Measurements from ENCODE around the gene ENAH. TPM values are rescaled to one million over a fixed set of nuclear protein-coding genes. Genes with fewer than 3 reads are reported as not detected.

The ENAH gene
- total RNA-seq, 1 donor from 2014 or later = 434 TPM

GRCh38 chr1:225666495-225666894, 13.6 kb upstream of the ENAH start:
- Mint-ChIP-seq H3K4me3 (ENCODE audit: unreplicated experiment) (no peak overlapping the region), H3K36me3 (ENCODE audit: low read depth) (no peaks in the 10 kb centered on the region), H3K27me3 (ENCODE audit: low read depth) (no peaks in the 10 kb centered on the region), H3K27ac (ENCODE audit: unreplicated experiment) (no peak overlapping the region), H3K4me1 (ENCODE audit: low read depth) (peaks cover 27% of the 10 kb centered on the region), H3K9me3 (ENCODE audit: low read depth) (no peaks in the 10 kb centered on the region)
- DNase-seq (ENCODE audit: low spot score) = no peak
- TF ChIP-seq CTCF (IDR thresholded peaks at IDR 0.05) = no peak

DNA sequence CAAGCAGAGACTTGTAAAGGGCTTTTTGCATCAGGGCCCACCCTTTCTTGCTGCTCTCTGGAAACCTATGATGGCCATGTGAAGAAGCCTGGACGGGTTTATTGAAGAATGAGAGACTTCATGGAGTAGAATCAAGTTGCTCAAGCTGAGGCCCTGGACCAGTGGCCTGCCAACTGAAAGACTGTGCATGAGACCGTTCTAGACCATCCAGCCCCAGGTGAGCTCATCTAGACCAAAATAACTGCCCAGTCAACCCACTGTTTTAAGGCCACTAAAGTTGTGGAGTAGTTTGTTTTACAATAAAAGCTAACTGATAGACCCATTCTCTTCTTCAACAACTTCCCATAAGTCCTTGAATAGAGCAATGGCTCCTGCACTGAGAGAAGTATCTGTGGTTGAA, 11.8 kb upstream of the ENAH start:
- no peak for TF ChIP-seq CTCF (IDR thresholded peaks at IDR 0.05)
- DNase-seq (ENCODE audit: low spot score) = no peak
- H3K36me3 Mint-ChIP-seq (ENCODE audit: low read depth) = no peaks in the 10 kb centered on the region
- no peak overlapping the region for H3K4me3 Mint-ChIP-seq (ENCODE audit: unreplicated experiment)
- H3K27ac Mint-ChIP-seq (ENCODE audit: unreplicated experiment) = no peak overlapping the region
- peaks cover 28% of the 10 kb centered on the region for H3K4me1 Mint-ChIP-seq (ENCODE audit: low read depth)
- H3K9me3 Mint-ChIP-seq (ENCODE audit: low read depth) = no peaks in the 10 kb centered on the region
- H3K27me3 Mint-ChIP-seq (ENCODE audit: low read depth) = no peaks in the 10 kb centered on the region

- Mint-ChIP-seq H3K27ac (ENCODE audit: unreplicated experiment) (peak overlapping the region; percentile 43), H3K9me3 (ENCODE audit: low read depth) (no peaks in the 10 kb centered on the region)
Observed at GRCh38 chr1:225662155-225662554, 9.2 kb upstream of the ENAH start.

GRCh38 chr1:225660544-225660946, 7.6 kb upstream of the ENAH start:
- Mint-ChIP-seq H3K36me3 (ENCODE audit: low read depth) (no peaks in the 10 kb centered on the region), H3K27ac (ENCODE audit: unreplicated experiment) (peak overlapping the region; percentile 64), H3K9me3 (ENCODE audit: low read depth) (no peaks in the 10 kb centered on the region), H3K4me1 (ENCODE audit: low read depth) (peaks cover 55% of the 10 kb centered on the region), H3K27me3 (ENCODE audit: low read depth) (no peaks in the 10 kb centered on the region), H3K4me3 (ENCODE audit: unreplicated experiment) (no peak overlapping the region)
- DNase-seq (ENCODE audit: low spot score) = no peak
- no peak for TF ChIP-seq CTCF (IDR thresholded peaks at IDR 0.05)

More at GRCh38 chr1:225662155-225662554, 9.2 kb upstream of the ENAH start:
- H3K4me1 Mint-ChIP-seq (ENCODE audit: low read depth) = peaks cover 49% of the 10 kb centered on the region
- H3K36me3 Mint-ChIP-seq (ENCODE audit: low read depth) = no peaks in the 10 kb centered on the region
- DNase-seq (ENCODE audit: low spot score) = no peak
- H3K27me3 Mint-ChIP-seq (ENCODE audit: low read depth) = no peaks in the 10 kb centered on the region
- TF ChIP-seq CTCF (IDR thresholded peaks at IDR 0.05) = no peak
- no peak overlapping the region for H3K4me3 Mint-ChIP-seq (ENCODE audit: unreplicated experiment)

GRCh38 chr1:225658041-225658440, 5.1 kb upstream of the ENAH start:
- no peak for DNase-seq (ENCODE audit: low spot score)
- Mint-ChIP-seq H3K4me1 (ENCODE audit: low read depth) (peaks cover 70% of the 10 kb centered on the region), H3K27me3 (ENCODE audit: low read depth) (no peaks in the 10 kb centered on the region), H3K9me3 (ENCODE audit: low read depth) (no peaks in the 10 kb centered on the region), H3K4me3 (ENCODE audit: unreplicated experiment) (peak overlapping the region; percentile 1), H3K27ac (ENCODE audit: unreplicated experiment) (peak overlapping the region; percentile 100), H3K36me3 (ENCODE audit: low read depth) (no peaks in the 10 kb centered on the region)
- no peak for TF ChIP-seq CTCF (IDR thresholded peaks at IDR 0.05)

All from chondrocyte (in vitro differentiated cells).